Measurements from ENCODE around the gene FAM114A1.

- TF ChIP-seq SAP30 (IDR thresholded peaks at IDR 0.05; ENCODE audit: insufficient read depth, insufficient replicate concordance, low read length) (no peak), CTCF (IDR thresholded peaks at IDR 0.05; ENCODE audit: control extremely low read depth in 1 of 3, insufficient read depth in 1 of 3, low read depth in 1 of 3, low read length in 3 of 3) (no peak), YY1 (IDR thresholded peaks at IDR 0.05; ENCODE audit: low read depth, low read length) (no peak), POLR2A (IDR thresholded peaks at IDR 0.05; ENCODE audit: control extremely low read depth in 1 of 2, low read depth in 2 of 2, low read length in 2 of 2) (no peak), RAD21 (IDR thresholded peaks at IDR 0.05 in 1 of 2, conservative IDR thresholded peaks at IDR 0.05 in 1 of 2; ENCODE audit: low read depth in 2 of 2, low read length in 2 of 2) (no peak), EP300 (IDR thresholded peaks at IDR 0.05; ENCODE audit: borderline replicate concordance in 1 of 2, low read depth in 2 of 2, low read length in 2 of 2) (no peak), RBBP5 (IDR thresholded peaks at IDR 0.05; ENCODE audit: borderline replicate concordance, low read depth, low read length) (no peak), SIN3A (conservative IDR thresholded peaks at IDR 0.05 in 1 of 2, IDR thresholded peaks at IDR 0.05 in 1 of 2; ENCODE audit: low read depth in 1 of 2, low read length in 2 of 2) (no peak), GABPA (IDR thresholded peaks at IDR 0.05; ENCODE audit: borderline replicate concordance, insufficient read depth, low read length) (no peak), CEBPB (IDR thresholded peaks at IDR 0.05; ENCODE audit: low read depth, low read length) (no peak), EZH2 (IDR thresholded peaks at IDR 0.05; ENCODE audit: low read depth, low read length, severe bottlenecking) (no peak)
Observed at GRCh38 chr4:38829237-38829636, 38.4 kb upstream of the FAM114A1 start.

All from H1 (cell line).